Urothelium cell line (cell line): Measurements from ENCODE around the gene SNURF.
"Not testable (repeated sequence)": the region's sequence is repeated elsewhere in the genome, so short reads cannot be mapped to it uniquely, and the experiment has no call there.

Experiments used
- DNase-seq: peaks from one replicate; pipeline ENCODE4 v3.0.0; 2011; ENCODE audit warnings: low spot score, mixed read lengths
- FAIRE-seq: peaks from 2 replicates; lab custom pipeline; 2011; peaks lifted over from hg19 to GRCh38; lab: Jason Lieb, UNC

The SNURF gene

GRCh38 chr15:24954783-24955530 is at the start of gene SNURF, which contains the start of gene SNRPN:
Gene SNURF (plus strand): TSS chr15:24954987. CDS start chr15:24955049, 62 bp downstream.
Gene SNRPN (plus strand): TSS chr15:24954987. CDS start chr15:24974454, 19,467 bp downstream.
- DNase-seq (peak; percentile 77), FAIRE-seq (no peak)

GRCh38 chr15:24916305-24917009 is 38.3 kb upstream of the SNURF start:
- no peak for FAIRE-seq
- DNase-seq = no peak

GRCh38 chr15:24917431-24917830 is 37.4 kb upstream of the SNURF start:
- DNase-seq = no peak

GRCh38 chr15:24919446-24919845 is 35.3 kb upstream of the SNURF start:
- DNase-seq = no peak
- no peak for FAIRE-seq

More at GRCh38 chr15:24917431-24917830, 37.4 kb upstream of the SNURF start:
- no peak for FAIRE-seq

- not testable (repeated sequence) for FAIRE-seq, DNase-seq
These were observed 32.0 kb upstream of the SNURF start for GRCh38 chr15:24922781-24923180.

- no peak for DNase-seq
- no peak for FAIRE-seq
These were observed 30.6 kb upstream of the SNURF start for GRCh38 chr15:24924153-24924552.

GRCh38 chr15:24924621-24925020 is 30.2 kb upstream of the SNURF start:
- DNase-seq (no peak), FAIRE-seq (no peak)

- not testable (repeated sequence) for FAIRE-seq, DNase-seq
These were observed 22.7 kb upstream of the SNURF start for GRCh38 chr15:24931874-24932732.

- DNase-seq (no peak), FAIRE-seq (no peak)
These were observed 21.1 kb upstream of the SNURF start for GRCh38 chr15:24933716-24934115.

GRCh38 chr15:24938224-24938623 is 16.6 kb upstream of the SNURF start:
- not testable (repeated sequence) for FAIRE-seq, DNase-seq

GRCh38 chr15:24940236-24940635 is 14.6 kb upstream of the SNURF start:
- no peak for FAIRE-seq

GRCh38 chr15:24943361-24943760 is 11.4 kb upstream of the SNURF start:
- DNase-seq (no peak), FAIRE-seq (no peak)

More at GRCh38 chr15:24940236-24940635, 14.6 kb upstream of the SNURF start:
- no peak for DNase-seq

- FAIRE-seq = no peak
These were observed 9.8 kb upstream of the SNURF start for GRCh38 chr15:24944954-24945353.

GRCh38 chr15:24945711-24946110 is 9.1 kb upstream of the SNURF start:
- DNase-seq (no peak), FAIRE-seq (no peak)

More at GRCh38 chr15:24944954-24945353, 9.8 kb upstream of the SNURF start:
- DNase-seq = no peak

GRCh38 chr15:24948495-24948894 is 6.3 kb upstream of the SNURF start:
- DNase-seq (no peak), FAIRE-seq (no peak)

GRCh38 chr15:24955531-24955921 is 739 bp downstream of the SNURF start:
- peak; percentile 2 for DNase-seq
- no peak for FAIRE-seq

- FAIRE-seq (peak; percentile 81), DNase-seq (peak; percentile 85)
These were observed 1.5 kb downstream of the SNURF start for GRCh38 chr15:24956111-24956838.

- FAIRE-seq (no peak), DNase-seq (no peak)
These were observed 2.9 kb downstream of the SNURF start for GRCh38 chr15:24957691-24958090.

GRCh38 chr15:24961967-24962366 is 7.2 kb downstream of the SNURF start:
- FAIRE-seq (no peak), DNase-seq (no peak)

- DNase-seq (no peak), FAIRE-seq (no peak)
These were observed 8.1 kb downstream of the SNURF start for GRCh38 chr15:24962880-24963279.
